HG03575 (cell line): ENCODE measurements around the gene VWA5B1.

Experiments used
- ATAC-seq: cut with Tn5 transposase; IDR thresholded peaks from one replicate; pipeline ENCODE4 v1.9.1; 2021; ENCODE audit not compliant: unreplicated experiment, insufficient number of reproducible peaks, low FRiP score; ENCODE audit errors: extremely low read depth

Gene VWA5B1

GRCh38 chr1:20376171-20376570 lies 85.5 kb downstream of the VWA5B1 start:
- no peak for ATAC-seq

- no peak for ATAC-seq
Observed at GRCh38 chr1:20376880-20377494, 86.3 kb downstream of the VWA5B1 start.

- ATAC-seq = no peak
Observed at GRCh38 chr1:20377516-20378270, 87.0 kb downstream of the VWA5B1 start.

- ATAC-seq = no peak
Observed at GRCh38 chr1:20379075-20379474, 88.4 kb downstream of the VWA5B1 start.

- no peak for ATAC-seq
Observed at GRCh38 chr1:20380175-20380574, 89.5 kb downstream of the VWA5B1 start.

- ATAC-seq = no peak
Observed at GRCh38 chr1:20380616-20381035, 90.0 kb downstream of the VWA5B1 start.

- ATAC-seq = no peak
Observed at GRCh38 chr1:20381045-20381641, 90.5 kb downstream of the VWA5B1 start.

- ATAC-seq = no peak
Observed at GRCh38 chr1:20381961-20382360, 91.3 kb downstream of the VWA5B1 start.

- ATAC-seq = no peak
Observed at GRCh38 chr1:20382711-20383110, 92.0 kb downstream of the VWA5B1 start.

GRCh38 chr1:20383631-20384030 lies 93.0 kb downstream of the VWA5B1 start:
- ATAC-seq = no peak

- no peak for ATAC-seq
Observed at GRCh38 chr1:20385630-20386029, 95.0 kb downstream of the VWA5B1 start.

GRCh38 chr1:20386323-20387081 lies 95.8 kb downstream of the VWA5B1 start:
- ATAC-seq = no peak

- no peak for ATAC-seq
Observed at GRCh38 chr1:20389571-20389970, 98.9 kb downstream of the VWA5B1 start.

- ATAC-seq = no peak
Observed at GRCh38 chr1:20390589-20391331, 100.1 kb downstream of the VWA5B1 start.

GRCh38 chr1:20395255-20395654 lies 104.6 kb downstream of the VWA5B1 start:
- no peak for ATAC-seq

- no peak for ATAC-seq
Observed at GRCh38 chr1:20398744-20399143, 108.1 kb downstream of the VWA5B1 start.

GRCh38 chr1:20399196-20399595 lies 108.5 kb downstream of the VWA5B1 start:
- no peak for ATAC-seq

GRCh38 chr1:20399606-20400180 lies 109.0 kb downstream of the VWA5B1 start:
- ATAC-seq = no peak
